ENCODE data around the gene CHRNE. TPM values are rescaled to one million over a fixed set of nuclear protein-coding genes. Genes with fewer than 3 reads are reported as not detected.
"Not testable (repeated sequence)": the region's sequence is repeated elsewhere in the genome, so short reads cannot be mapped to it uniquely, and the experiment has no call there.

Gene CHRNE
- total RNA-seq, 4 donors from 2014 or later: 0.50 to 3.6 (median 1.5) TPM

DNA sequence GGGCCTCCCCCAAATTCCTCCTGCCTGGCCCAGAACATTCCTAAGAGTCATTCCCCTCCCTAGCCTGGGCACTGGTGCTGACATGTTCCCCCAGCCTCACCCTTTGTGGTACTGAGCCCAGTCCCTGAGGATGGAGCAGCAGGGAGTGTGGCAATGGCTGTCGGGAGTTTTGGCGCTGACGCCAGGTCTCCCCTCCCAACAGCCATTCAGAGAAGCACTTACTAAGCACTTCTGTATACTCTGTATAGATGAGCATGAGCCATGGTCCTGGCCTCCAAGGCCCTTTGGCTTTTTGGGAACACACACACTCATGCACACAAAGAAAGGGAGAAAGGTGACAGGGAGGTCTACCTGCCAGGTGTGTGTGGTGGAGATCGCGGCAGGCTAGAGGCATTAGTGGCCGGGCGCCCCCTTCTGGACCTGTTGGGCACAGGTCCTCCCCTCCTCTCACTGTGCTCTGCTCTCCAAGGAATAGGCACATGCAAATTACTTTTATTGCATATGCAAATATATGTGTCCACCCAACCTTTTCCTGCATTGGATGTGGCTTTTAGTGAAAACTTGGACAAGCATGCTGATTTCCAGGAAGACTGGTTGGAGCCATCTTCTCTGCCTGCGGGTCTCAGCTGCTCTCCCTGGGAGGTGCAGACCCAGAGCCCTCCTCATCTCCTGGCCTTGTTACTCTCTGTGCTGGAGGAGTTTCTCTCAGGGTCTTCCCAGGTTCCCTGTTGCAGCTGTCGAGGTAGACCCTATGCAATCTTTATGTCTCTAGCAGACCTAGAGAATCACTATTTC lies 20.9 kb downstream of the CHRNE start:
- TF ChIP-seq, protein P1, sequence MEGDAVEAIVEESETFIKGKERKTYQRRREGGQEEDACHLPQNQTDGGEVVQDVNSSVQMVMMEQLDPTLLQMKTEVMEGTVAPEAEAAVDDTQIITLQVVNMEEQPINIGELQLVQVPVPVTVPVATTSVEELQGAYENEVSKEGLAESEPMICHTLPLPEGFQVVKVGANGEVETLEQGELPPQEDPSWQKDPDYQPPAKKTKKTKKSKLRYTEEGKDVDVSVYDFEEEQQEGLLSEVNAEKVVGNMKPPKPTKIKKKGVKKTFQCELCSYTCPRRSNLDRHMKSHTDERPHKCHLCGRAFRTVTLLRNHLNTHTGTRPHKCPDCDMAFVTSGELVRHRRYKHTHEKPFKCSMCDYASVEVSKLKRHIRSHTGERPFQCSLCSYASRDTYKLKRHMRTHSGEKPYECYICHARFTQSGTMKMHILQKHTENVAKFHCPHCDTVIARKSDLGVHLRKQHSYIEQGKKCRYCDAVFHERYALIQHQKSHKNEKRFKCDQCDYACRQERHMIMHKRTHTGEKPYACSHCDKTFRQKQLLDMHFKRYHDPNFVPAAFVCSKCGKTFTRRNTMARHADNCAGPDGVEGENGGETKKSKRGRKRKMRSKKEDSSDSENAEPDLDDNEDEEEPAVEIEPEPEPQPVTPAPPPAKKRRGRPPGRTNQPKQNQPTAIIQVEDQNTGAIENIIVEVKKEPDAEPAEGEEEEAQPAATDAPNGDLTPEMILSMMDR (IDR thresholded peaks at IDR 0.05): peak in 1 of 3 donors; percentile 19
- ATAC-seq (ENCODE audit: low FRiP score): peak; percentile 72
- DNase-seq (ENCODE audit: low spot score): peak; percentile 52

DNA sequence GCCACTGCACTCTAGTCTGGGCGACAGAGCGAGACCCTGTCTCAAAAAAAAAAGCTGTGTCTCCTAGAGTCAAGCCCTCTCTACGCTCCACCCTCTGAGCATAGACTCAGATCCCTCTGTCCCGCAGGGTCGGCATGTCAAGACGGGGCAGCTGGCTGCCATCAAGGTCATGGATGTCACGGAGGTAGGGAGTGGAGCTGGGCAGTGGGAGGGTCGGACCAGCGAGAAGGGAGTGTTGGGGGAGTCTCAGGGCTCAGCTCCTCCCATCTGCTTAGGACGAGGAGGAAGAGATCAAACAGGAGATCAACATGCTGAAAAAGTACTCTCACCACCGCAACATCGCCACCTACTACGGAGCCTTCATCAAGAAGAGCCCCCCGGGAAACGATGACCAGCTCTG lies 22.0 kb downstream of the CHRNE start:
- ATAC-seq (ENCODE audit: low FRiP score): no peak
- TF ChIP-seq, protein P1 (IDR thresholded peaks at IDR 0.05): no peak
- no peak for DNase-seq (ENCODE audit: low spot score)

DNA sequence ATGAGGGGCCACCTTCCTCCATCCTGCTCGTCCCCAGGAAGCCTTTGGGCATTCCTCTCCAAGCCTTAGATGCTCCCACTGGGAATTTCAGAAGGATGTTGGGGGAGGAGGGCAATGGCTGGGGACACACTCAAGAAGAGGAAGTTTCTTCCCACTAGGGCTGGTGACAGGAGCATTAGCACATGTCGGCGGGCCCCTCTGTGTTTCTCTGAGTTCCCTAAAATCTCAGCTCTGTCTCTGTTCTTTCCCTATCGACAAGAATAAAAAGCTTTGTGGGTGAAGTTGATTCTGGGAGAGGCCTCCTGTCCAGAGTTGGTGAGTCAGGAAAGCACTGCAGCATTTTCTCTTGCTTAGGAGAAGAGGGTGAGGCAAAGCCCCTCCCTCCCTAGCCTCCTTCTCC lies 23.3 kb downstream of the CHRNE start:
- DNase-seq (ENCODE audit: low spot score): no peak
- TF ChIP-seq, protein P1 (IDR thresholded peaks at IDR 0.05): no peak
- no peak for ATAC-seq (ENCODE audit: low FRiP score)

DNA sequence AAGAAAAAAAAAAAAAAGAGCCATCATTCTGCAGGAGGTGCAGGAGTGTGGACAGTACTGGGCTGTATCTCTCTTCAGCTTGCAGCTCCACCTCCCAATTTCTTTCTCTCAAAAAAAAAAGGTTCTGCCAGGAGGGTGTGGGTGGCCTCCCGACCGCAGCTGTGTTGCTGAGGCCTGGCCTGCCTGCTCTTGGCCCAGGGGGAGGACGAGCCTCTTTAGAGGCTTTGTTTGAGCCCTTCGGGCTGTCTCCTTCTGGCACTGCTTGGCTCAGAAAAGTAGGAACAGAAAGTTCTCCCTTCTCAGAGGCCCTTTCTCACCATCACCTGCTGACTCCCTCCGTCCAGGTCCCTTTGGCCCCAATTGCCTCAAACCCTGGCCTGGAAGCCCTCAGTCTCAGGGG lies 25.8 kb downstream of the CHRNE start:
- TF ChIP-seq, protein P1 (IDR thresholded peaks at IDR 0.05): no peak

DNA sequence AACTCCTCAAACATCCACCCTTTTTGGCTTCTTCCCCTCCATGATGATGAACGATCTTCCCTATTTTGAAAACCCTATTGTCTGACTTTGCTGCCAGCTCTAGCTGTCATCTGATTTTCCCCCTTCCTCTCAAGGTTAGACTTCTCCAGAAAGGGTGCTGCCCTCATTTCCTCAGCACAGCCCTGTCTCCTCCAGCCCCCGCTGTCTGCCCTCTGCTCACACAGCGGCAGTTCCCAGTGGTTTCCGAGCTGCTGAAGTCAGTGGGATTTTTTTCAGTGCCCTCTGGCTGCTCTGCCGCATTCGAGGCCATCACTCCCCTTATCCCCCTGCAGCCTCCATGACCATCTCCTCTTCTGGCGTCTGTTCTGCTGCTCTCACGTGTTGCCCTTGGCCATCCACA lies 30.1 kb downstream of the CHRNE start:
- TF ChIP-seq, protein P1 (IDR thresholded peaks at IDR 0.05): no peak
- DNase-seq (ENCODE audit: low spot score) (no peak), ATAC-seq (ENCODE audit: low FRiP score) (no peak)

More for the DNA sequence above, 25.8 kb downstream of the CHRNE start:
- no peak for DNase-seq (ENCODE audit: low spot score)
- ATAC-seq (ENCODE audit: low FRiP score): no peak

DNA sequence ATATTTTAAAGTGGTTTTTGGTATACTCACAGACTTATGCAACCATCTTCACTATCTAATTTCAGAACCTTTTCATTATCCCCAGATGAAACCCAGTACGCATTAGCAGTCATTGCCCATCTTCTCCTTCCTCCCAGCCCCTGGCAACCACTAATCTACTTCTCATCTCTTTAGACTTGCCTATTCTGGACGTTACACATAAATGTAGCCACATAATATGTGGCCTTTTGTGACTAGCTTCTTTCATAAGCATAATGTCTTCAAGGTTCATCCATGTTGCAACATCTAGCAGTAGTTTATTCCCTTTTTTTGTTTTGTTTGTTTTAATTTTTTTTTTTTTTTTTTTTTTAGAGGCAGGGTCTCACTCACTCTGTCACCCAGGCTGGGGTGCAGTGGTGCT lies 32.0 kb downstream of the CHRNE start:
- TF ChIP-seq, protein P1 (IDR thresholded peaks at IDR 0.05): no peak
- DNase-seq (ENCODE audit: low spot score) (no peak), ATAC-seq (ENCODE audit: low FRiP score) (no peak)

DNA sequence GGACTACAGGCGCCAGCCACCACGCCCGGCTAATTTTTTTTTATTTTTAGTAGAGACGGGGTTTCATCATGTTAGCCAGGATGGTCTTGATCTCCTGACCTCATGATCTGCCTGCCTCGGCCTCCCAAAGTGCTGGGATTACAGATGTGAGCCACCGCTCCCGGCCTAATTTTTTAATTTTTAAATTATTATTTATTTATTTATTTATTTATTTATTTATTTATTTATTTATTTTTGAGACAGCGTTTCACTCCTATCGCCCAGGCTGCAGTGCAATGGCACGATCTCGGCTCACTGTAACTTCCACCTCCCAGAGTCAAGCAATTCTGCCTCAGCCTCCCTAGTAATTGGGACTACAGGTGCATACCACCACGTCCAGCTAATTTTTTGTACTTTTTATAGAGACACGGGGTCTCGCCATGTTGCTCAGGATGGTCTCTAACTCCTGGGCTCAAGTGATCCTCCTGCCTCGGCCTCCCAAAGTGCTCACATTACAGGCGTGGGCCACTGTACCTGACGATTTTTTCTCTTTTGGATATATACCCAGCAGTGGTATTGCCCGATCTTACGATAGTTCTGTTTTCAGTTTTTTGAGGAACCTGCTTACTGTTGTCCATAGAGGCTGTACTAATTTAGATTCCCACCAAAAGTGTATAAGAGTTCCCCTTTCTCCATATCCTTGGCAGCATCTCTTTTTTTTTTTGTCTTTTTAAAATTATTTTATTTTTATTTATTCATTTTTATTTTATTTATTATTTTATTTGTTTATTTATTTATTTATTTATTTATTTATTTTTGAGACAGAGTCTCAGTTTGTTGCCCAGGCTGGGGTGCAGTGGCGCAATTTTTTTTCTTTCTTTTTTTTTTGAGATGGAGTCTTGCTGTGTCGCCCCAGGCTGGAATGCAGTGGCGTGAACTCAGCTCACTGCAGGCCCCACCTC lies 33.6 kb downstream of the CHRNE start:
- DNase-seq (ENCODE audit: low spot score); ATAC-seq (ENCODE audit: low FRiP score): not testable (repeated sequence)

DNA sequence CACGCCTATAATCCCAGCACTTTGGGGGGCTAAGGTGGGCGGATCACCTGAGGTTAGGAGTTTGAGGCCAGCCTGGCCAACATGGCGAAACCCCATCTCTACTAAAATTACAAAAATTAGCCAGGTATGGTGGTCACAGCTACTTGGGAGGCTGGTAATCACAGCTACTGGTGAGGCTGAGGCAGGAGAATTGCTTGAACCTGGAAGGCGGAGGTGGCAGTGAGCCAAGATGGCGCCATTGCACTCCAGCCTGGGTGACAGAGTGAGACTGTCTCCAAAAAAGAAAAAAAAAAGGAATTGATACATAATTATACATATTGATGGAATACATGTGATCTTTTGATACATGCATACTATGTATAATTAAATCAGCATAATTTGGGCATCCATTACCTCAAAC lies 35.4 kb downstream of the CHRNE start:
- not testable (repeated sequence) for ATAC-seq (ENCODE audit: low FRiP score); DNase-seq (ENCODE audit: low spot score)

All from omental fat pad (tissue), 4 donors.